Measurements from ENCODE around the gene SBNO2.

DNA sequence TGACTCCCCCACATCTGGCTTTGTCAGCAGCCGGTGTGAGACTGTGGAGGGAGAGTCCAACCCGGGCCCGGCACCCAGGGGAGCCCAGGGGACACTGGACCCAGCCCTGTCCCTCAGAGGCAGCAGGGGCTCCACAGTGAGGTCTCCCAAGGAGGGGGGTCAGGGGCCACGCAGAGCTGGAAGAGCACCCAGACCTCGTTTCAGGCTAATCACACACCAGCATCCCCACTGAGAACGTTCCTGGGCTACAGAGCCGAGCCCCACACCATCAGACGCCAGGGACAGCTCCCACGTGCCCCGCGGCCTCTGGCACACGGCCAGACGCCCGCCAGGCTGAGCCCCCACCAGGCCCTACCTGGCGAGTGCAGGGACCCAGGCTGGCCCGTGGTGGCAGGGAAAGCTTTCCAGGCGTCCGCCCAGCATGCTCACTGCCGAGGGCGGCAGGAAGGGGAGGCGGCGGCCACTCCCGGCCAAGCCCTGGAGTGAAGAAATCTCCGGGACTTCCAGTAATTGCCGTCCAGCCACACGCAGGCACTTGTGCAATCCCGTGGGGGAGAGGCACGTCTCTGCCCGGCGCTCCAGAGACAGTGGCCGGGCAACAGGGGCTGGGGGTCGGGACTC lies 19.2 kb downstream of the SBNO2 start:
- TF ChIP-seq, protein P1, sequence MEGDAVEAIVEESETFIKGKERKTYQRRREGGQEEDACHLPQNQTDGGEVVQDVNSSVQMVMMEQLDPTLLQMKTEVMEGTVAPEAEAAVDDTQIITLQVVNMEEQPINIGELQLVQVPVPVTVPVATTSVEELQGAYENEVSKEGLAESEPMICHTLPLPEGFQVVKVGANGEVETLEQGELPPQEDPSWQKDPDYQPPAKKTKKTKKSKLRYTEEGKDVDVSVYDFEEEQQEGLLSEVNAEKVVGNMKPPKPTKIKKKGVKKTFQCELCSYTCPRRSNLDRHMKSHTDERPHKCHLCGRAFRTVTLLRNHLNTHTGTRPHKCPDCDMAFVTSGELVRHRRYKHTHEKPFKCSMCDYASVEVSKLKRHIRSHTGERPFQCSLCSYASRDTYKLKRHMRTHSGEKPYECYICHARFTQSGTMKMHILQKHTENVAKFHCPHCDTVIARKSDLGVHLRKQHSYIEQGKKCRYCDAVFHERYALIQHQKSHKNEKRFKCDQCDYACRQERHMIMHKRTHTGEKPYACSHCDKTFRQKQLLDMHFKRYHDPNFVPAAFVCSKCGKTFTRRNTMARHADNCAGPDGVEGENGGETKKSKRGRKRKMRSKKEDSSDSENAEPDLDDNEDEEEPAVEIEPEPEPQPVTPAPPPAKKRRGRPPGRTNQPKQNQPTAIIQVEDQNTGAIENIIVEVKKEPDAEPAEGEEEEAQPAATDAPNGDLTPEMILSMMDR (IDR thresholded peaks at IDR 0.05) = peak in 1 of 6 experiments; percentile 8
- peak in 1 of 2 donors; percentile 29 for TF ChIP-seq POLR2A (IDR thresholded peaks at IDR 0.05)
